ENCODE results near the gene TOMM20.

- TF ChIP-seq, protein P1, sequence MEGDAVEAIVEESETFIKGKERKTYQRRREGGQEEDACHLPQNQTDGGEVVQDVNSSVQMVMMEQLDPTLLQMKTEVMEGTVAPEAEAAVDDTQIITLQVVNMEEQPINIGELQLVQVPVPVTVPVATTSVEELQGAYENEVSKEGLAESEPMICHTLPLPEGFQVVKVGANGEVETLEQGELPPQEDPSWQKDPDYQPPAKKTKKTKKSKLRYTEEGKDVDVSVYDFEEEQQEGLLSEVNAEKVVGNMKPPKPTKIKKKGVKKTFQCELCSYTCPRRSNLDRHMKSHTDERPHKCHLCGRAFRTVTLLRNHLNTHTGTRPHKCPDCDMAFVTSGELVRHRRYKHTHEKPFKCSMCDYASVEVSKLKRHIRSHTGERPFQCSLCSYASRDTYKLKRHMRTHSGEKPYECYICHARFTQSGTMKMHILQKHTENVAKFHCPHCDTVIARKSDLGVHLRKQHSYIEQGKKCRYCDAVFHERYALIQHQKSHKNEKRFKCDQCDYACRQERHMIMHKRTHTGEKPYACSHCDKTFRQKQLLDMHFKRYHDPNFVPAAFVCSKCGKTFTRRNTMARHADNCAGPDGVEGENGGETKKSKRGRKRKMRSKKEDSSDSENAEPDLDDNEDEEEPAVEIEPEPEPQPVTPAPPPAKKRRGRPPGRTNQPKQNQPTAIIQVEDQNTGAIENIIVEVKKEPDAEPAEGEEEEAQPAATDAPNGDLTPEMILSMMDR (conservative IDR thresholded peaks at IDR 0.05; ENCODE audit: low read depth, low read length), result no peak
- TF ChIP-seq EZH2 (IDR thresholded peaks at IDR 0.05; ENCODE audit: borderline replicate concordance, low read depth, low read length, poor library complexity, severe bottlenecking), result no peak
These were observed 54.1 kb downstream of the TOMM20 start for GRCh38 chr1:235074523-235075047.

All from A673 (cell line).